ENCODE measurements around the gene HLA-DRB5. TPM values are rescaled to one million over a fixed set of nuclear protein-coding genes. Genes with fewer than 3 reads are reported as not detected.
"Not testable (repeated sequence)": the region's sequence is repeated elsewhere in the genome, so short reads cannot be mapped to it uniquely, and the experiment has no call there.

Gene HLA-DRB5
- total and polyA plus RNA-seq, 4 donors, result 0.15 to 127 (median 46.0) TPM

- Histone ChIP-seq H3K27me3 (ENCODE audit: control insufficient read depth in 1 of 2, insufficient read depth in 2 of 2, low read length in 1 of 2) (no peaks in the 10 kb centered on the region), H3K9me3 (ENCODE audit: control insufficient read depth, low read length) (no peaks in the 10 kb centered on the region), H3K36me3 (ENCODE audit: control insufficient read depth in 1 of 2, insufficient read depth in 2 of 2, low read length in 1 of 2) (no peaks in the 10 kb centered on the region), H3K4me1 (ENCODE audit: control insufficient read depth in 1 of 2, insufficient read depth in 2 of 2, low read length in 2 of 2) (no peaks in the 10 kb centered on the region), H3K27ac (ENCODE audit: low read depth in 1 of 2, low read length in 2 of 2) (no peak overlapping the region), H3K4me3 (ENCODE audit: low read length in 2 of 2) (no peak overlapping the region)
- 0% methylated on average over 1 of the region's 7 CpGs; no CpG with 5 or more reads in 1 of the 2 donors for WGBS, 2 donors
- no peak for DNase-seq
- no peak for ATAC-seq (ENCODE audit: low FRiP score)
- intact Hi-C loops (cut with DNase I), result no loop called here
Observed at GRCh38 chr6:32559747-32560146, 29.7 kb upstream of the HLA-DRB5 start.

GRCh38 chr6:32558426-32559057 lies 28.5 kb upstream of the HLA-DRB5 start:
- no peak for ATAC-seq (ENCODE audit: low FRiP score)
- Histone ChIP-seq H3K36me3 (ENCODE audit: control insufficient read depth in 1 of 2, insufficient read depth in 2 of 2, low read length in 1 of 2) (no peaks in the 10 kb centered on the region), H3K27ac (ENCODE audit: low read depth in 1 of 2, low read length in 2 of 2) (no peak overlapping the region), H3K27me3 (ENCODE audit: control insufficient read depth in 1 of 2, insufficient read depth in 2 of 2, low read length in 1 of 2) (no peaks in the 10 kb centered on the region), H3K9me3 (ENCODE audit: control insufficient read depth, low read length) (no peaks in the 10 kb centered on the region), H3K4me3 (ENCODE audit: low read length in 2 of 2) (no peak overlapping the region), H3K4me1 (ENCODE audit: control insufficient read depth in 1 of 2, insufficient read depth in 2 of 2, low read length in 2 of 2) (no peaks in the 10 kb centered on the region)
- WGBS, 2 donors, result 2 to 4% methylated on average over 9 to 11 of the region's 13 CpGs
- intact Hi-C loops (cut with DNase I), result no loop called here
- DNase-seq, result no peak

DNA sequence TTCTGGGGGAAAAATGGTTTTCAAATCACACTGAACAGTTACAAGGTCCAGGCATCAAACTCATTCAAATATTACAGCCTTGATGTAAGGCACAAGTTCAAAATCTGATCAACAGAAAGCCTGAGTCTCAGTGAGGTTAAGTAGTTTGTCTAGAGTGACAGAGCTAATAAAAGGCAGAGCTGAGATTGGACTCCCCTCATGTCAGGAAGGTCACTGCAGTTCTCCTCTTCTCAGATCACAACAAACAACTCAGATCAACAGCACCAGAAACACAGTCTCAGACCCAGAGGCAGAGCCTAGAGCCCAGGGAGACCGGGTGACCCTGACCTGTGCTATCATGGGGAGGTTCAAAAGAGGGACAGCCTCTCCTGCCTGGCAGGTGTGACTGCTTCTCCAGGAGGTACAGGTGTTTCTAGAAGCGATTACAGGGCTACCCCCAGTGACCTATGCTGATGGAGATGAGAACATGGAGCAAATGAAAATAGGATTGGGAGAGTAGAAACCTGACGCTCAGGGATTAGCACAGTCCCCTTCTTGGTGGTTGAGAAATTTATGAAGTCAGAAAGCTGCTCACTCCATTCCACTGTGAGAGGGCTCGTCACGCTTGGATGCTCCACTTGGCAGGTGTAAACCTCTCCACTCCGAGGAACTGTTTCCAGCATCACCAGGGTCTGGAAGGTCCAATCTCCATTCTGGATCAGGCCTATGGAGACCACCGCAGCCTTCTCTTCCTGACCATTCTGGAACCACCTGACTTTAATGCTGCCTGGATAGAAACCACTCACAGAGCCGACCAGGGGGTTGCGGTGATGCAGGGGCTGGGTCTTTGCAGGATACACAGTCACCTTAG lies 24.3 kb upstream of the HLA-DRB5 start:
- no peak overlapping the region for H3K4me3 ChIP-seq (ENCODE audit: low read length in 2 of 2)
- no peaks in the 10 kb centered on the region for H3K9me3 ChIP-seq (ENCODE audit: control insufficient read depth, low read length)
- no peaks in the 10 kb centered on the region for H3K27me3 ChIP-seq (ENCODE audit: control insufficient read depth in 1 of 2, insufficient read depth in 2 of 2, low read length in 1 of 2)
- no peaks in the 10 kb centered on the region for H3K4me1 ChIP-seq (ENCODE audit: control insufficient read depth in 1 of 2, insufficient read depth in 2 of 2, low read length in 2 of 2)
- intact Hi-C loops (cut with DNase I), result no loop called here
- no peak for DNase-seq
- no peak for ATAC-seq (ENCODE audit: low FRiP score)
- H3K36me3 ChIP-seq (ENCODE audit: control insufficient read depth in 1 of 2, insufficient read depth in 2 of 2, low read length in 1 of 2), result no peaks in the 10 kb centered on the region
- no peak overlapping the region for H3K27ac ChIP-seq (ENCODE audit: low read depth in 1 of 2, low read length in 2 of 2)
- WGBS, 2 donors, result 47 to 52% methylated on average over 8 to 9 of the region's 9 CpGs

DNA sequence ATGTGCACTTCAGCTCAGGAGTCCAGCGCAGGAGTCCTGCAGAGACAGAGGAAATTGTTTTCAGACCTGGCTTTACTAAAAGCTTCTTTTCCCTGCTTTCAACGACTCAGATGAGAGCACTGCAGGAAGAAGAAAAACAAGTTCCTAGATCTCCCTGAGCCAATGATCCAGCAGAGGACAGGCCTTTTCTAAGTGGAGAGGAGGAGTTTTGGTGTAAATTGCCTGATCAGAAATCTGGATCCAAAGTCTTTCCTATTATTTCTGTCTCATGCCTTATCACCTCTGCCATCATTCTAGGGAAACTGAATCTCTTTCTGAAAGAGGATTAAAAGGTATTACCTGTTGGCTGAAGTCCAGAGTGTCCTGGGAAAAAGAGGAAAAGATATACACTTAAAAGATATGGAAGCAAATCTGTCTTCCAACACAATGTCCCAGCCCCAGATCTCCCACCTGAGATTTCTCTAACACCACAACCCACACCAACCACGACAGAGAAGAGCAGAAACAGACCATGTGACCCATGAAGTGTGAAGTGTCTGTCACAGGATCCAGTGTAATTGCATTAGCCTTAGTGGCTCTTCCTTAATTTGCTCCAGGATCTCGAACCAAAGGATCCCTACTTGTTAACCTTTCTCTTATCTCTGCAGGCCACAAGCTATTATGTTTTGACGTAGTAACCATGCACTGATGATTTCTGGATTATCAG lies 23.1 kb upstream of the HLA-DRB5 start:
- H3K4me1 ChIP-seq (ENCODE audit: control insufficient read depth in 1 of 2, insufficient read depth in 2 of 2, low read length in 2 of 2), result no peaks in the 10 kb centered on the region
- H3K36me3 ChIP-seq (ENCODE audit: control insufficient read depth in 1 of 2, insufficient read depth in 2 of 2, low read length in 1 of 2), result no peaks in the 10 kb centered on the region
- intact Hi-C loops (cut with DNase I), result no loop called here
- H3K9me3 ChIP-seq (ENCODE audit: control insufficient read depth, low read length), result no peaks in the 10 kb centered on the region
- H3K27me3 ChIP-seq (ENCODE audit: control insufficient read depth in 1 of 2, insufficient read depth in 2 of 2, low read length in 1 of 2), result no peaks in the 10 kb centered on the region
- 29 to 47% methylated on average over 4 of the region's 5 CpGs for WGBS, 2 donors
- H3K27ac ChIP-seq (ENCODE audit: low read depth in 1 of 2, low read length in 2 of 2), result no peak overlapping the region
- no peak overlapping the region for H3K4me3 ChIP-seq (ENCODE audit: low read length in 2 of 2)
- no peak for ATAC-seq (ENCODE audit: low FRiP score)
- no peak for DNase-seq

DNA sequence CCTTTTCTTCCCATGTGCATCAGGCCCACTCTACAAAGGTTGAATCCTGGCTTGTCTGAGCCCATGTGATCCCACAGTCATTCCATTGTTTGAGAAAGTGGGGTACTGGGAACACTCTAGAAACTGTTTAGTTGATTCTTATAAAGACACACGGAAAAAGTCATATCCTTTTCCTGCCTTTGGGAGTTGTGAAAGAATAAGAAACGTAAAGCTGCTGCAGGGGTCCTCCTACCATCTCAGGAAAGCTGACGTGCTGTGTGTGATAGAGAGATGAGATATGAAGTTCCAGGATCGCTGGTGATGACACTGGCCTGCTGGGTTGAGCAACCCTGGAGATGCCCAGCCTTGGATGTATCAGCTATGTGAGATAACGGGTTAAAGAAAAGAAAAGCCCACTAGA lies 21.3 kb upstream of the HLA-DRB5 start:
- ATAC-seq (ENCODE audit: low FRiP score), result no peak
- WGBS, 2 donors, result 26 to 33% methylated on average over 4 to 5 of the region's 5 CpGs
- Histone ChIP-seq H3K4me1 (ENCODE audit: control insufficient read depth in 1 of 2, insufficient read depth in 2 of 2, low read length in 2 of 2) (no peaks in the 10 kb centered on the region), H3K27ac (ENCODE audit: low read depth in 1 of 2, low read length in 2 of 2) (no peak overlapping the region), H3K4me3 (ENCODE audit: low read length in 2 of 2) (no peak overlapping the region), H3K27me3 (ENCODE audit: control insufficient read depth in 1 of 2, insufficient read depth in 2 of 2, low read length in 1 of 2) (no peaks in the 10 kb centered on the region), H3K9me3 (ENCODE audit: control insufficient read depth, low read length) (no peaks in the 10 kb centered on the region), H3K36me3 (ENCODE audit: control insufficient read depth in 1 of 2, insufficient read depth in 2 of 2, low read length in 1 of 2) (no peaks in the 10 kb centered on the region)
- peak in 1 of 2 donors; percentile 18 for DNase-seq
- intact Hi-C loops (cut with DNase I), result no loop called here

DNA sequence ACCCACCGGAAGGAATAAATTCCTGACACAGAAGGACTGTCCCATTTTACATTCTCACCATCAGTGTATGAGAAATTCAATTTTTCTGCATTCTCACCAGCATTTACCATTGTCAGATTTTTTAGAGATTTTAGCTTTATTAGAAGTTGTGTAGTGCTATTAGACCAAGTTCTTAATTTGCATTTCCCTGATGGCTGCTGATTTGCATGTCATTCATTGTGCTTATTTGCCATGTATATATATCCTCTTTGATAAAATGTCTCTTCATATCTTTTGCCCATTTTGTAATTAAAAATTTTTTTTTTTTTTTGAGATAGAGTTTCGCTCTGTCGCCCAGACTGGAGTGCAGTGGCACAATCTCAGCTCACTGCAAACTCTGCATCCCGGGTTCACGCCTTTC lies 9.8 kb upstream of the HLA-DRB5 start:
- Histone ChIP-seq H3K4me1 (ENCODE audit: control insufficient read depth in 1 of 2, insufficient read depth in 2 of 2, low read length in 2 of 2) (no peaks in the 10 kb centered on the region), H3K9me3 (ENCODE audit: control insufficient read depth, low read length) (no peaks in the 10 kb centered on the region), H3K27ac (ENCODE audit: low read depth in 1 of 2, low read length in 2 of 2) (no peak overlapping the region), H3K4me3 (ENCODE audit: low read length in 2 of 2) (no peak overlapping the region), H3K36me3 (ENCODE audit: control insufficient read depth in 1 of 2, insufficient read depth in 2 of 2, low read length in 1 of 2) (no peaks in the 10 kb centered on the region), H3K27me3 (ENCODE audit: control insufficient read depth in 1 of 2, insufficient read depth in 2 of 2, low read length in 1 of 2) (no peaks in the 10 kb centered on the region)
- no peak for DNase-seq
- 32% methylated on average over 3 of the region's 5 CpGs; no CpG with 5 or more reads in 1 of the 2 donors for WGBS, 2 donors
- intact Hi-C loops (cut with DNase I), result no loop called here
- no peak for ATAC-seq (ENCODE audit: low FRiP score)

- intact Hi-C loops (cut with DNase I); H3K4me1 ChIP-seq (ENCODE audit: control insufficient read depth in 1 of 2, insufficient read depth in 2 of 2, low read length in 2 of 2); H3K4me3 ChIP-seq (ENCODE audit: low read length in 2 of 2); H3K9me3 ChIP-seq (ENCODE audit: control insufficient read depth, low read length); H3K36me3 ChIP-seq (ENCODE audit: control insufficient read depth in 1 of 2, insufficient read depth in 2 of 2, low read length in 1 of 2); H3K27me3 ChIP-seq (ENCODE audit: control insufficient read depth in 1 of 2, insufficient read depth in 2 of 2, low read length in 1 of 2); H3K27ac ChIP-seq (ENCODE audit: low read depth in 1 of 2, low read length in 2 of 2); DNase-seq: not testable (repeated sequence)
- 0% methylated on average over 2 of the region's 3 CpGs for WGBS, 2 donors
- ATAC-seq (ENCODE audit: low FRiP score), result peak; percentile 57
Observed at GRCh38 chr6:32530431-32530793, 325 bp upstream of the HLA-DRB5 start.

GRCh38 chr6:32522302-32523047 lies 7.6 kb downstream of the HLA-DRB5 start:
- intact Hi-C loops (cut with DNase I), result loop anchor here in 1 of 2 donors (10.0 kb wide), 1 partner anchor 62 kb away; the partner anchor contains the start of gene HLA-DRB1
- DNase-seq (no peak), ATAC-seq (ENCODE audit: low FRiP score) (no peak)
- Histone ChIP-seq H3K36me3 (ENCODE audit: control insufficient read depth in 1 of 2, insufficient read depth in 2 of 2, low read length in 1 of 2) (no peaks in the 10 kb centered on the region), H3K27ac (ENCODE audit: low read depth in 1 of 2, low read length in 2 of 2) (no peak overlapping the region), H3K27me3 (ENCODE audit: control insufficient read depth in 1 of 2, insufficient read depth in 2 of 2, low read length in 1 of 2) (no peaks in the 10 kb centered on the region), H3K4me1 (ENCODE audit: control insufficient read depth in 1 of 2, insufficient read depth in 2 of 2, low read length in 2 of 2) (no peaks in the 10 kb centered on the region), H3K9me3 (ENCODE audit: control insufficient read depth, low read length) (no peaks in the 10 kb centered on the region), H3K4me3 (ENCODE audit: low read length in 2 of 2) (no peak overlapping the region)
- WGBS, 2 donors, result 0% methylated on average over 1 of the region's 19 CpGs; no CpG with 5 or more reads in 1 of the 2 donors

Data from aorta (tissue), 5 donors.